OCI-LY7 (cell line): ENCODE results near the gene SCN1B.

Experiments
- EZH2phosphoT487 ChIP-seq: fragments of 200-600 bp; sonication (generic); IDR thresholded peaks from 2 replicates; pipeline ENCODE4 v1.6.1; 2018; ENCODE audit warnings: low read depth, borderline replicate concordance, mild to moderate bottlenecking, mixed run types, antibody characterized with exemption, low read length, moderate library complexity, mixed read lengths
- TF ChIP-seq, protein P1 (sequence below): fragments of 200-600 bp; sonication (generic); conservative IDR thresholded peaks from 2 replicates; pipeline ENCODE4 v1.5.1; 2014; ENCODE audit warnings: mild to moderate bottlenecking, antibody characterized with exemption, low read length, moderate library complexity, mixed read lengths

DNA sequence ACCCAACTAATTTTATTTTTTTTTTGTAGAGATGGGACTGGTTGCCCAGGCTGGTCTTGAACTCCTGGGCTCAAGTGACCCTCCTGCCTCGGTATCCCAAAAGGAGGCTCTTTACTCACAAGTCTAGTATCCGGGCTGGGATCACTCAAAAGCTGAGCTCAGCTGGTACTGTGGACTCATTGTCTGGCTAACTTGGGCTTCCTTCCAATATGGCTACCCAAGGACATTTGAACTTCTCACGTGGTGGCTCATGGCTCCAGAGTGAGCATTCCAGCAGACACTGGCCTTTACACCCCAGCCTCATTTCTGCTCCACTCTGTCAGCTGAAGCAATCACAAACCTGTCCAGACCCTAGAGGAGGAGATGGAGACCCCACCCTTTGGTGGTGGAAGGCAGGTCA is 40.2 kb downstream of the SCN1B start:
- TF ChIP-seq, protein P1, sequence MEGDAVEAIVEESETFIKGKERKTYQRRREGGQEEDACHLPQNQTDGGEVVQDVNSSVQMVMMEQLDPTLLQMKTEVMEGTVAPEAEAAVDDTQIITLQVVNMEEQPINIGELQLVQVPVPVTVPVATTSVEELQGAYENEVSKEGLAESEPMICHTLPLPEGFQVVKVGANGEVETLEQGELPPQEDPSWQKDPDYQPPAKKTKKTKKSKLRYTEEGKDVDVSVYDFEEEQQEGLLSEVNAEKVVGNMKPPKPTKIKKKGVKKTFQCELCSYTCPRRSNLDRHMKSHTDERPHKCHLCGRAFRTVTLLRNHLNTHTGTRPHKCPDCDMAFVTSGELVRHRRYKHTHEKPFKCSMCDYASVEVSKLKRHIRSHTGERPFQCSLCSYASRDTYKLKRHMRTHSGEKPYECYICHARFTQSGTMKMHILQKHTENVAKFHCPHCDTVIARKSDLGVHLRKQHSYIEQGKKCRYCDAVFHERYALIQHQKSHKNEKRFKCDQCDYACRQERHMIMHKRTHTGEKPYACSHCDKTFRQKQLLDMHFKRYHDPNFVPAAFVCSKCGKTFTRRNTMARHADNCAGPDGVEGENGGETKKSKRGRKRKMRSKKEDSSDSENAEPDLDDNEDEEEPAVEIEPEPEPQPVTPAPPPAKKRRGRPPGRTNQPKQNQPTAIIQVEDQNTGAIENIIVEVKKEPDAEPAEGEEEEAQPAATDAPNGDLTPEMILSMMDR, result no peak
- TF ChIP-seq EZH2phosphoT487, result no peak
